Astrocyte of the hippocampus (primary cell): Measurements from ENCODE around the gene NUP210.
A peak's percentile ranks its signal among the peaks of the same experiment; 100 is the strongest.

Source experiments
- DNase-seq: peaks from one replicate; pipeline ENCODE4 v3.0.0; 2011; ENCODE audit warnings: low read depth, low spot score

NUP210 gene

DNA sequence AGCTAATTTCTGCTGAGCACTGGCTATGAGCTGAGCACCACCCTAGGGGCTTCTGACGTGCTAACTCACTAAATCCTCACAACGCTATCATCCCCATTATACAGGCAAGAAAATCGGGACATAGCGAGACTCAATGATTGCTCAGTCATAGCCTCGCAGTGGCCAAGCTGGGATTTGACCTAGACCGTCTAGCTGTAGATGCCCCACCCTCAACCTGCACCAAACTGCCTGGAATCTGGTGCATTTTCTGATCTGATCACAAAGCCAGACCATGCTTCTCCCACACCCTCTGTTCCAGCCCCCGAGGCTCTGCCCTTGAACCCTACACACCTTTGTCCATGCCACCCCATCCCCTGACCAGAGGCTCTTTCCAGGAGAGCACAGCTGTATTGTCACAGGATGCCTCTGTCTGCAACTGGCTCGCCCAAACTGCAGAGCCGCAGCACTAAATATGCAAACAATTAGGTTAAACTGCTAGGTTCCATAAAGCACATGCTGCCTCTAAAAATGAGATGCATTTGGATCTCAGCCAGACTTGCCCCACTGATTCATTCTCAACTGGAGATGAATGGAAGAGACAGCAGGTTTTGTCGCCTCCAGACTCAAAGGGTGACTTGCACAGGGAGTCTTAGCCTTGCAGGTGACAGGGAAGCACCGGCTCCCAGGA is 95.2 kb downstream of the NUP210 start:
- DNase-seq: peak; percentile 39

DNA sequence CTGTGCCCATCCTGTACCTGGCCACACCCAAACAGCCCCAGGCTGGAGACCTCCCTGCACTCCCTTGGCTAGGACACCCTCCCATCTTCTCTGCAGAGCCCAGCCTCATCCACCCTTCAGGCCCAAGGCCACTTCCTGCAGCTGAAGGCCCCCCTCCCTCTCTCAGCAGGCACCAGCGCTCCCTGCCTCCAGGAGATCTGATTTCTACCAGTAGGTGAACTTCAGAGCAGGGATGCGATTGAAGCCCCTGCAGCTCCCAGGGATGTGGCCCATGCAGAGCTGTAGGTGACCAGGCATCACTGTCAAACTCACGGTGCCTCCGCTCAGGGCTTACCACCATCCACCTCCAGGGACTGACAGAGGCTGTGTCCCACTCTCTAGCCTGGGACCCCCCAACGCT is 96.3 kb downstream of the NUP210 start:
- no peak for DNase-seq

DNA sequence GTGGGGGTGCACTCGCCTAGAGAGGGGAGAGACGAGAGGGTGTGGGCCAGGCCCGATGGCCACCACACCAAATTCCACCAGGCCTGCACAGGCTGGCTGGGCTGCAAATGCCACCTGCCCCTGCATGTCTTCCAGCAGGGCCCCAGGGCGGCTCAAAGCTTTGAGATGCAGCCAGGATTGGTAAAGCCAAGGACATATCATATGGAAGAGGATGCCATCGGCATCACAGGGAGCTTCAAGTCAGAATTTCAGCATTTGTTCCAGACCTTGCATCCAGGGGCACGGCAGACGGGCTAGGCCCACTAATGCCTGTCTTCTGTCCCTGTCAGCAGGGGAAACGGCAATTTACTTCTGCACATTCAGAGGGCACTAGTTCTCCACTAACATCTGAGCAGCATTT is 97.8 kb downstream of the NUP210 start:
- DNase-seq: no peak

DNA sequence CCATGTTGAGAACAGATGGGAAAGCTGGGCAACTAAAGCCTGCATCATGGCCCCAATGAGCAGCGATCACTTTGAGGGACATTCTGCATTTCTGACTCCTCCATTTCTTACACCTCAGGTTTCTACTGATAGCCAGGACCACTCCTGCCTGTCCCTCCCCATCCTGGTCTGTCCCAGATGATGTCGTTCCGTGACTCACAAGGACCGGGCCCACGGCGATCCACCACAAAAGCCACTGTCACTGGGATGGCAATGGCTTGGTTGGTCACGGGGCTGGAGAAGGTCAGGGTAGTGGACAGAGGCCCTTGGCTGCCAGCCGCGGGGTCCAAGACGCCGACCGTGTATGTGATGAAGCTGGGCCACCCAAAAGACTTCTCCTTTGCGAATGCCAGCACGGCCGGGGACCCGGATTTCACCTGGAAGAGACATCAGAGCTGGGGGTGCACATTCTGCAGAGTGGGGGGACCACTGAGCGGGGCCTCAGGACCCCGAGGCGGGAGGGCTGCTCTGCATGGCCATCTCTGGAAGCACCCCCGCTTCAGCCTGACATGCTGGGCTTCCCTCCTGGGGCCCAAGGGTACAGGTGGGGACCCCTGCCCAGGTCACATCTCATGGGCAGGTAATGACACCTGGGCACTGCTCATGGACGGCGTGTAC is 100.4 kb downstream of the NUP210 start:
- no peak for DNase-seq

DNA sequence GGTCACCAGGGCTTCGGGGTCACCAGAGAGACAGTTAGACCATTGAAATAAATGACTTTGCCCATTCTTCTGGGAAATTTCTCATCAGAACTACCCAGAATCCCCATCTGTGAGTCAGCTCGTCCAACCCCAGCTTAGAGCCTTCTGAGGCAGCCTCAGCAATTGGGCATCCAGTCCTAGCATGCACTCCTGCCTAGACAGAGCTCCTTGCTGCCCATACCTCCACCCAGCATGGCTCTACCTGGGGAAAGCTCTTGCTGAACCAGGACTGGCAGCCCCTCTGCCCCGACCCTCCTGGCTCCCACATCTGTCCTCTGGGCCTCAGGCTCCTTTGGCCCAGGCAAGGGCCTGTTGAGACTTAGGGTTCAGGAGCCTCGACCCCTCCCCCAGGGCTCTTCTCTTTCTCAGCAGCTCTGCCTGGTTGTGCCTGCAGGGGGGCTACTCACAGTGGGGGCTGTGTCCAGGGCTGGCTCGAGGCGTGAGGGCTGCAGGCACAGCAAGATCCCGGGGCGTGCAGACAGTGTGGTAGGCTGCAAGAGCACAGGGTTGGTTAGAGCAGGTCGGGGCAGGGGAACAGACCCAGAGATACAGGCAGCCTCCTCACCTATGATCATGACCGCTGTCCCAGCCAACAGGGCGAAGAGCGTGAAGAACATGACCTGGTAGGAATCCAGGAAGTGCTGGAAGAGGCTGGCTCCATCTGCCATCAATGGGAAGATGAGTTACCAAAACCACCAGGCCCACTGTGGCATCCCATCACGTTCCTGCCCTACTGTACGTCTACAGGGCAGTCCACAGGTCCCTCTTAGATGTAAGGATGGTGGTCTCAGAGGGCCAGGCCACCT is 101.3 kb downstream of the NUP210 start:
- DNase-seq: no peak

DNA sequence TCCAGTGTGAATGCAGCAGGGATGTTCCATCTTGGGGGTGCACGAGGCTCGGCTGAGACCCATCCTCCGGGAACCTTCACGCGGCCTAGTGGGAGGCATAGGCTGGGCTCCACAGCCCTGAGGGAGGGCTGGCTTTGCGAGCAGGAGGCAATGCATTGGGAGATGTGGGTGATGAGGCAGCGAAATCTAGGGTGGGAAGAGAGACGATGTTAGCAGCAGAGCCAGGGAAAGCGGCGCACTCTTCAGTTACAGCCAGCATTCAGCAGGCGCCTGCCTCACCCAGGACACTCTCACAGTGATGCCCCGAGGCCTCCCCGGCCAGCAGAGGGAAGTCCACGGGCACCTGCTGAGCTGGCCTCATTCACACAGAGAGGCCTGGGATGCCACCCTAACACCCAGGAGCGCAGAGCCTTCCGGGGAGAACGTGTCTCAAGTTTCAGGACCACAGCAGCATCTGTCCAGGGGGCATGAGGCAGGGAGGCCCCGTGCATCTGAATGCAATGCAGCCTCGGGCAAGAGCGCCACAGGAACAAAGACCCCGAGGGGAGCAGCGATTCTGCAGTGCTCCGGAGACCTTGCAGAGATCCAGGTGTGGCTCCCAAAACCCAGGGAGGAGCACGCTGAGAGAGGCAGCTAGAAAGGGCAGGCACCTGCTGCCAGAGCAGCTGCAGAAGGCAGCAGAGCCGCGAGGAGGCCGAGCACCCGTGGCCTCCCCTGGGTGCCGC is 102.4 kb downstream of the NUP210 start:
- DNase-seq: no peak

DNA sequence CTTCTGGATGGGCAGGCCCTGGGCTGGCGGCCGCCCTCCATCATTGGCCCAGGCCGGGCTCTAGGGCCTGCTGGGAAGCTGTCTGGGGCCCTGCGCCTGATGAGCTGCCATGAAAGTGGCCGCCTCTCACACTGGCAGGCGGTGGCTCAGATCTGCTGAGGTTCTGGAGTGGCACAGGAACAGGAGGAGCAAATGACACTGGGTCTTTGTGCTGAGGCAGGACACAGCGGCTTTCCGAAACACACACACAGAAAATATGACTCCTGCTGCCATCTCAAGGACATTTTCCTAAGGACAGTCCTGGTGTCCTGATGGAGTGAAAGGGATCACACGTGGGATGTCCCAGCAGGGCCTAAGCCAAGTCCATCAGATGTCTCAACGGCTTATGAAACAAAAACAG is 103.5 kb downstream of the NUP210 start:
- no peak for DNase-seq

DNA sequence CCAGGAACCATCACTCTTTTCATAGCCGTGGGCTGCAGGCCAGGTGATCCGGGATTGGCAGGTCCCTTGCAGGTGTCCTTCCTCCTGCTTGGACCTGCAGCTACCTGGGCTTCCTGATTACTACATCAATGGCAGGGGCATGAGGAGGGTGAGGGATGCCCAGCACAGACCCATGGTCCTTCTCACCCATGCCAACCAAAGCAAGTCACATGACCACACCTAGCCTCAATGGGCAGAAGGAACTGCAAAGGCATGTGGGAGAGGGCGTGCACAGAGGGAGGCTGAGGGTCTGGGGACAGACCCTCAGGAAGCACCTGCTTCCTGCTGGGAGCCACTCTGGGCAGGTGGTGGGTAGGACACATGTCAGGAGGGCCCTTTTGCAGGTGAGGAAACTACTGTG is 105.2 kb downstream of the NUP210 start:
- no peak for DNase-seq

DNA sequence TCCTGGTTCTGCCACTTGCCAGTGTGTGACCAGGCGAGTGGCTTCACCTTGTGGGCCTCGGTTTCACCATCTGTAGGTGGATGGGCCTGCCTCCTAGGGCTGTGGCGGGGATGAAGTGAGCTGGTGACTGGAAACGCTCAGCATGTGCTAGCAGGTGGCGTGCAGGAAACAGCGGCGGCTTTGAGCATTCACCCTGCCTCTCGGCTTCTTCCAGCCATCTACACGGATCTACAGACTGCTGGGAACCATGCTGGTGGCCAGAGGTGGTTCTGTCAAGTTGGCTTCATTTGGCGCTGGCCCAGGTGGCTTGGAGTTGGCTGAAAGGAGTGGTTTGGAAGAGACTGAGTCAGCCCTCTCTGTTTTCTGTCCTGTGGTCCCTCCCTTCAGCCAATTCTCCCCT is 106.3 kb downstream of the NUP210 start:
- DNase-seq: peak; percentile 26

DNA sequence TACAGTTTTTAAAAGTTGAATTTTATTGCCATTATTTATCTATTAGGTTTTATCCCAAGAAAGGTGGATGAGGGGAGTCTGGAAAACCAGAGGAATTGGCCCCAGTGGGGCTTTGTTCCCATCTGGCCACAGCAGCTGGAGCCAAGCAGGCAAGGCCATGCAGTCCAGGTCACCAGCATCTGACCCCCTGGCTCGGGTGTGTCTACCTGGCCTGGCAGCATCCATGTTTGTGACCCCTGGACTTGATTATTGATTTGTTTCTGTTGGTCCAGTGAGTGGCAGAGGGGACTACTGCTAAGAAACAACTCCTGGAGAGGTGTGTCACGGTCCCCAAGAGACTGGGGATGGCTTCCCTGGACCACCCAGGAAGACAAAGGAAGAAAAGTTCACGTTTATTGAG is 111.1 kb downstream of the NUP210 start:
- no peak for DNase-seq

DNA sequence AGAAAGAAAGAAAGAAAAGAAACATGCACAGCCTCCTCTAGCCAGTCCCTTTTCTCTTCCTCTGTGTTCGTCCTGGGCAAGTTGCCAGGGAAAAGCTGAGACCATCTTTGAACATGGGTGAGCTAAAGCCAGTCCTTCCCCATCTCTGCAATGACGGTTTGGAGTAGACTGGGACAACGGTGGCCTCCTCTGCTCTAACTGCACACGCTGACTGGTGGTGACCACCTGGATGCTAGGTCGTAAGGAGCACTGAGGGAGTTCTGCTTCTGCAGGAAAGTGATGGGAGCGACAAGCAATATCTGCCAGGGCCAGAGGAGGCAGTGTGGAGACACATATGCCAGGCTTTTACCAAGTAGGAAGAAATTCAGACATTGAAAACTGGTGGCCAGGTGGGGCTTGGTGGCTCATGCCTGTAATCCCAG is 111.7 kb downstream of the NUP210 start:
- DNase-seq: peak; percentile 70

DNA sequence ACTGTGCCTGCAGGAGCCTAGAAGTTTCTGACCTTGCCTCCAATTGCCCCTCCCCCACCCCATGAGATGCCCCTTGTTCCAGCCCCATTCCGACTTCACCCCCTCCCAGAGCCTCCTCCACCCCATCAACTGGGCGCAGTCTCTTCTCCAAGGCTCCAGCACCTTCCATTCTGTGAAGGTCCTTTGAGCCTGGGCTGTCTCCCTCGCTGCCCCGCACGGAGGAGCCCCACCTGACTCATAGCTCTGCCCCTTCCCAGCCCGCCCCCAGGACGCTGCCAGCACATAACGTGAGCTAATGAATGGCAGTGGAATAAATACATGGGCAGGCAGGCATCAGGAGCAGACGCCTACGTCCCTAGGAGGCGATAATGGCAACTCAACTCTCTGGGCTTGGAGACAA is 113.1 kb downstream of the NUP210 start:
- peak; percentile 10 for DNase-seq

DNA sequence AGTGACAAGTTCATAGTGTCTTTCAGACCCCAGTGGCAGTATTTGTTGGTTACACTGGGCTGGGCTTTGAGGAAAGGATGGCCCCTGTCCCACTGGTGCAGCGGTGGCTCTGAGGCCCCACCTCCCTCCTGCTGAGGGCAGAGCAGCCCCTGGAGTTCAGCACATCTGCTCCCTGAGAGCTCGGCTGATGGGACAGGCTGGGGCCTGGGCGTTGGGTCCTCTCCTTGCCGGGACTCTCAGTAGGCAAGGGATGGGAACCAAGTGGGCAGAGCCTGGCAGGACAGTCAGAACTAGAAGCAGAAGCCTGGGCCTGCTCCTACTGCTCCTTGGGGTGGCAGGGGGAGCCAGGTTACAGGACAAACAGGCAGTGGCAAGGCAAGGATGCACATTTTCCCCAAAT is 114.5 kb downstream of the NUP210 start:
- DNase-seq: no peak

DNA sequence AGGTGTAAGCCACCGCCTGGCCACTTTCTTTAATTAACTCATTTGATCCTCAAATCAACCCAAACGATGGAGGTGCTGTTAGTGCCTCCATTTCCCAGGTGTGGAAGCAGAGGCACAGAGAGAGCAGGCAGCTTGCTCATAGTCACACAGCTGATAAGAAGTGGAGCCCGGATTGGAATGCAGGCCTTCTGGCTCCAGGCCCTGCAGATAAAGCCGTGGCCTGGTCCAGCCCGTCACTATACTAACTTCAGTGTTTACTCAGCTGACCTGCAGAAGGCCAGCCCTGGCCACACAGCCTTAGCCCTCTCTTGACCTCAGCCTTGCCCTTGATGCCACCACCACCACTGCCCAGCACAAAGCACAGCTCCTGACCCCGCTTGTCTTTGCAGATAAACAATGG is 116.7 kb downstream of the NUP210 start:
- DNase-seq: no peak

DNA sequence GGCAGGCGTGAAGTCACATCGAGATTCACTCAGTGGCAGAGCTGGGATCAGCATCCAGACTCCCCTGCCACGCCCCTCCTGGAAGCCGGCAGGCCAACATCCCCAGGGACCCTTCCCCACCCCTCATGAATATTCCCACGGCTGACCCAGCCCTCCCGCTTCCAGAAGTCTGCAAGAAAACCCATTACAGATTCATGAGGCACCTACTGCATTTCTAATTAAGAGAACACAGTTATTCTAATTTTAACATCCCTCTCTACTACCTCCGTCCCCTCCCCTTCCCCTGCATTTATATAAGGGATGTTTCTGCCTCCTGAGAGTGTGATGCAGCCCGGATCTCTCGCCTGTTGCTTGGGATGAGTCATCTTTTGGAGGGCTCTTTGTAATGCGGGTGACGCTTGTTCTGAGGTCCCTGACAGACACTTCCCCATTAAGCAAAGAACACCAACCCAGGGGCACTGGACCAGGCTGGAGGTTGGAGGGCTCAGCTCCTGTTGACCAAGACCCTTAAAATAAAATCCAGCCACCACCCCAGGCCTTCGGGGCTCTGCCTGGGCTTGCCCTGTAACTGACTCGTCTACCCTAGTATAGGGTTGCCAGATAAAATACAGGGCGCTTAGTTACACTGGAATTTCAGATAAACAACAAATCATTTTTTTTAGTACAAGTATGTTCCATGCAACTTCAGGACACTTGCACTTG is 118.7 kb downstream of the NUP210 start:
- DNase-seq: peak; percentile 94

DNA sequence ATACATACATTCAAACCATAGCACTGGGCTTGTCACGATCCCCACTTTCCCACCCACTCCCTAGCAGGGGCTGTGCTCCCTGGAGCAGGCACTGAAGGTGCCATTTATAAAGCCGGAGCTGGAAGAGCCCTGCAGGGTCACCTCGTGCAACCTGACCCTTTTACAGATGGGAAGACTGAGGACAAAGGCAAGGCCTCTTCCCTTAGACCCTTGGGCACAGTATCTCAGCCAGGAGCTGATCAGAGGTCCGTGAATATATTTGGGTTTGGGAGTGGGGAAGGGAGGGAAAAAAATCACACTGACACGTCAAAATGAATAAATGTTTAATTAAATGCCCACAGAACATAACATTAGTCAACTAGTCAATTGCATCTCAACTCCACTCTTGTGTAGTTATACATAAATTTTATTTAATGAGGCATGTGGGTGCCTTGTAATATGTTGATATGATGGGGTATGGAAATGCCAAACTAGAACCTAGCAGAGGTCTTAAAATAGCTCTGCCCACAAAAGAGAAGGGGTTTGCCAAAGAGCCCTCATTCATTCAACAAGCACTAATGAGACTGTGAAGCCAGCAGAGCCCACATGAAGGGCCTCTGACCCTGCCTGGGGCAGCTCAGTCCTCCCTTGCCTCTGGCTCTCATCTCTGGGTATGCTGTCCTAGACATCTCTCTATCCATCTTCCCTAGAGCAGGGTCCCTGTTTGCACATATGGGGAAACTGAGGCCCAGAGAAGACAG is 119.4 kb downstream of the NUP210 start:
- DNase-seq: peak; percentile 41

DNA sequence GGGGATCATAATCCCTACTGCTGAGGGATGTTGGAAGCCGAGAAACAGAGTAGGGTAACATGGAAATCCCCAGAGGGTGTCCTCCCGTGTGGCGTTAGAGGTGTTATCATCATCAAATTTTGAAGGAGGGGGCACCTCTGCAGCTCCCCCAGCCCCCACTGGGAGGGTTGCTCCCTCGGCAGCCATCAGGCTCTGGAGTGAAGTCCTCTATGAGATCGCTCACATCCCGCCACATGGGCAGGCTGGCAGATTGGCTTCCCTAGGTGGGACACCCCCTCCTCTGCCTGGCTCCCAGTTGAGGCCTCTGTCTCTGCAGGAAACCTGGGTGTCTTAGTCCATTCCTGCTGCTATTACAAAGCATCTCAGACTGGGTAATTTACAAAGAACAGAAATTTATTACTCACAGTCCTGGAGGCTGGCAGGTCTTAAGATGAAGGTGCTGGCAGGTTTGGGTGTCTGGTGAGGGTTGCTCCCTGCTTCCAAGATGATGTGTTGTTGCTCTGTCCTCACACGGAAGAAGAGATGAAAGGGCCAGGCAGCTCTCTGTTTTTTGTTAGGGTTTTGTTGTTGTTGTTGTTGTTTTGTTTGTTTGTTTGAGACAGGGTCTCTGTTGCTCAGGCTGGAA is 120.5 kb downstream of the NUP210 start:
- DNase-seq: no peak

DNA sequence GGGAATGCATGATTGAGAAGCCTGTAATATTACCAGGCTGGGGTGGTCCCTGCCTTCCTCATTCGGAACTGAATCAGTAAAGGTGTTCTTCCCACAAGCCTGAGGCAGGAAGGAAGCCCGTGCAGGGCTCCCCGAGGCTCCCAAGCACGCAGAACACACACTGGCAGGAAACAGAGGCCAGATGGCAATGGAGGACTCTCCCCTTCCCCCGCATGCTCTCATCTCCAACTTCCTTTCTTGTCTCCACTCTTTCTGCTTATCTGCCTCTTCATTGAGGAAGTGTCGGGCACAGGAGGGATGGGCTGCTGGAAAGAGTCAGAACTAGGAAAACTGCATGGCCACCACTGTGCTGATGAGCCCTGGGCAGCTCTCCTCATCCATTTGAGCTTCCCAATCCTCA is 123.5 kb downstream of the NUP210 start:
- DNase-seq: no peak

DNA sequence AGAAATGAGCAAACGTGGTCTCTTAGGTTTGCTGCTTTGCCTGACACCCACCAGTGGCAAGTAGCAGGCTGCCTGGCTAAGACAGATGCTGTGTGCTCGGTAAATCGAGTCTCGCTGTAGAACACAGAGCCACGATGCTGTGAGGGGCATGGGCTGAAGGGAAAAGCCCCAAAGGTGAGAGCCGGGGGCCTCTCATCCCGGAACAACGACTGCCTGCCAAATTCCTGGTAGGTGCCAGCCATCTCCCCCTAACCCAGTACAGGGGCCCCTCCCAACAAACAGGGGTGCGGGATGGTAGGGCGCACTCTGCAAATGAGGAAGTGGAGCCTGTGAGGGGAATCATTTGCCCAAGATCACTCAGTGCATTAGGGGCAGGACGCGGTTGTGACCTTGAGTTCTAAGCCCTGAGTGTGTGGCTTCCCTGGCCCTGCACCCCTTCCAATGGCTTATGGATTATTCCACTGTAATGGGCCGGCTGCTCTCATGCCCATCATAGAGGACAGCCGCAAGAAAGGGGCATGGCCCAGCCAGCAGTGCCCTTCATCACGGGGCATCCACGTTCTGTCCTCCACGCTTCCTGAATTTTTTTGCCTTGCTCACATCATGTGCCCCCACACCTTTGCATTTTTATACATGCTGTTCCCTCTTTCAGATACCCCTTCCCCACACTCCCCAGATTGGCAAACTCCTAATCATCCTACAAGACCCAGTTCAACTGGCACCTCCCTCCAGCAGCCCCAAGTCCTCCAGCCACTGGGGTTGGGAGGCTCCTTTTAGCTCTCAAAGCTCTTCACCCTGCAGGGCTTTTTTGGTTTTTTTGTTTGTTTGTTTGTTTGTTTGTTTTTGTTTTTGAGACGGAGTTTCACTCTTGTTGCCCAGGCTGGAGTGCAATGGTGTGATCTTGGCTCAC is 125.4 kb downstream of the NUP210 start:
- DNase-seq: no peak
